GM12878 (cell line): ENCODE results near the gene PRODH. TPM values are rescaled to one million over a fixed set of nuclear protein-coding genes. Genes with fewer than 3 reads are reported as not detected.

Experiments used
- ATAC-seq: fragments of 200-7000 bp; cut with Tn5 transposase; 3 replicates; pipeline ENCODE4 v1.9.1; 2020; ENCODE audit warnings: mild to moderate bottlenecking, moderate library complexity
- BruUV-seq: library from RNA; stranded (reverse); fragments of 400-500 nt; replicated peaks from 2 replicates; lab custom pipeline; 2021; lab: Mats Ljungman, UMichigan
- CTCF ChIA-PET: fragments of 300-600 bp; sonication (Branson Sonifier 250); formaldehyde crosslinking; extraction: SDS; loops from one replicate; lab custom pipeline; 2021; ENCODE audit warnings: inconsistent platforms; lab: Yijun Ruan, JAX
- POLR2A ChIA-PET: fragments of 350-600 bp; formaldehyde crosslinking; extraction: SDS; loops from one replicate; lab custom pipeline; 2021; ENCODE audit warnings: inconsistent platforms; lab: Charles Lee
- RAD21 ChIA-PET: fragments of 300-600 bp; sonication (Branson Sonifier 250); formaldehyde crosslinking; loops from one replicate; lab custom pipeline; 2023; ENCODE audit warnings: antibody characterized with exemption; ENCODE audit not compliant: unreplicated experiment; lab: Charles Lee
- SMC1A ChIA-PET: fragments of 300-600 bp; sonication (Branson Sonifier 250); formaldehyde crosslinking; loops from one replicate; lab custom pipeline; 2023; ENCODE audit not compliant: unreplicated experiment, uncharacterized antibody; lab: Charles Lee
- DNase-seq: peaks from one replicate; pipeline ENCODE4 v3.0.0-alpha.2; 2011; ENCODE audit warnings: low read depth, low spot score
- FAIRE-seq: peaks from 3 replicates; lab custom pipeline; 2011; peaks lifted over from hg19 to GRCh38; lab: Jason Lieb, UNC
- H2AFZ ChIP-seq: 2 replicates; pipeline ENCODE4 v1.6.0; 2011; ENCODE audit warnings: low read depth, low read length, control low read depth; ENCODE audit not compliant: control insufficient read depth
- H3K27ac ChIP-seq: 2 replicates; pipeline ENCODE4 v1.5.1; 2011; ENCODE audit warnings: control low read depth; ENCODE audit not compliant: control insufficient read depth, insufficient read depth
- H3K27me3 ChIP-seq, 2 experiments: replicated peaks in 1 of 2; 2 replicates each; pipeline versions ENCODE4 v1.6.0 to v1.6.1; 2011; ENCODE audit warnings: low read length in 1 of 2; ENCODE audit not compliant: control insufficient read depth in 2 of 2, insufficient read depth in 2 of 2
- H3K36me3 ChIP-seq, 2 experiments: 2 replicates each; pipeline ENCODE4 v1.5.1; 2011; ENCODE audit warnings: low read length in 1 of 2; ENCODE audit not compliant: control insufficient read depth in 2 of 2, insufficient read depth in 2 of 2
- H3K4me1 ChIP-seq: 2 replicates; pipeline ENCODE4 v1.6.1; 2011; ENCODE audit warnings: mild to moderate bottlenecking, low read length, moderate library complexity, mixed read lengths; ENCODE audit not compliant: control insufficient read depth, insufficient read depth
- H3K4me2 ChIP-seq: 2 replicates; pipeline ENCODE4 v1.6.0; 2011; ENCODE audit warnings: control low read depth; ENCODE audit not compliant: control insufficient read depth, insufficient read depth
- H3K4me3 ChIP-seq: fragments of 200-600 bp; sonication (generic); 2 replicates; pipeline ENCODE4 v1.5.1; 2016
- H3K79me2 ChIP-seq: 2 replicates; pipeline ENCODE4 v1.6.0; 2011; ENCODE audit warnings: low read length; ENCODE audit not compliant: control insufficient read depth, insufficient read depth
- H3K9ac ChIP-seq: 2 replicates; pipeline ENCODE4 v1.8.0; 2011; ENCODE audit warnings: low read length, control low read depth, mixed read lengths; ENCODE audit not compliant: control insufficient read depth, insufficient read depth
- H3K9me3 ChIP-seq: replicated peaks from 3 replicates; pipeline ENCODE4 v1.5.1; 2011; ENCODE audit warnings: mild to moderate bottlenecking, low read length; ENCODE audit not compliant: control insufficient read depth, insufficient read depth
- H4K20me1 ChIP-seq: 2 replicates; pipeline ENCODE4 v1.6.0; 2011; ENCODE audit not compliant: control insufficient read depth, insufficient read depth
- ATF3 ChIP-seq: IDR thresholded peaks from 2 replicates; pipeline ENCODE4 v1.6.1; 2011; ENCODE audit warnings: low read depth, mild to moderate bottlenecking, low read length, moderate library complexity, borderline replicate concordance; ENCODE audit errors: extremely low read depth
- ETV6 ChIP-seq, 2 experiments: fragments of 450-650 bp in 1 of 2; IDR thresholded peaks in 1 of 2; conservative IDR thresholded peaks in 1 of 2; 2 replicates each; pipeline ENCODE4 v1.6.1; 2014; ENCODE audit warnings: antibody characterized with exemption in 1 of 2, borderline replicate concordance in 1 of 2, low read depth in 1 of 2, mild to moderate bottlenecking in 1 of 2, moderate library complexity in 1 of 2
- HDAC2 ChIP-seq: fragments of 200-600 bp; sonication (generic); IDR thresholded peaks from 2 replicates; pipeline ENCODE4 v1.6.1; 2017
- HDGF ChIP-seq: fragments of 450-650 bp; IDR thresholded peaks from 2 replicates; pipeline ENCODE4 v1.6.1; 2016; ENCODE audit warnings: antibody characterized with exemption
- IRF5 ChIP-seq: fragments of 450-650 bp; IDR thresholded peaks from 2 replicates; pipeline ENCODE4 v1.6.1; 2017; ENCODE audit warnings: borderline replicate concordance
- MYB ChIP-seq: fragments of 150-350 bp; IDR thresholded peaks from 2 replicates; pipeline ENCODE4 v1.6.1; 2014; ENCODE audit warnings: mild to moderate bottlenecking, low read depth, low read length, borderline replicate concordance
- NFYA ChIP-seq: IDR thresholded peaks from 2 replicates; pipeline ENCODE4 v1.6.1; 2011; ENCODE audit warnings: low read depth, mild to moderate bottlenecking, low read length, improper control_type of control experiment, borderline replicate concordance
- RELA ChIP-seq: fragments of 450-650 bp; IDR thresholded peaks from 2 replicates; pipeline ENCODE4 v1.8.0; 2014; ENCODE audit warnings: borderline replicate concordance; ENCODE audit not compliant: partially characterized antibody
- REST ChIP-seq: IDR thresholded peaks from 2 replicates; pipeline ENCODE4 v1.6.1; 2012; ENCODE audit warnings: mild to moderate bottlenecking, low read depth, low read length
- RUNX3 ChIP-seq: IDR thresholded peaks from 2 replicates; pipeline ENCODE4 v1.6.1; 2012; ENCODE audit warnings: low read length, inconsistent platforms
- ZBTB33 ChIP-seq: fragments of 450-650 bp; IDR thresholded peaks from 2 replicates; pipeline ENCODE4 v1.6.1; 2017; ENCODE audit warnings: mild to moderate bottlenecking
- ZNF217 ChIP-seq: fragments of 450-650 bp; IDR thresholded peaks from 2 replicates; pipeline ENCODE4 v1.6.1; 2017; ENCODE audit warnings: antibody characterized with exemption, mild to moderate bottlenecking
- WGBS: methylation state at CpG from one replicate; pipeline ENCODE4 v1.1.6; 2016; ENCODE audit warnings: low lambda C conversion rate; ENCODE audit not compliant: insufficient replicate concordance, insufficient coverage; ENCODE audit errors: missing lambda C conversion rate; 5-methylcytosine and 5-hydroxymethylcytosine counted together
- in situ Hi-C: fragments of 300-500 bp; cut with MboI; formaldehyde crosslinking; loops from 9 replicates; pipeline ENCODE4 v1.14.3; 2018; ENCODE audit warnings: mixed read lengths
- intact Hi-C: fragments of 100-400 bp; cut with micrococcal nuclease; formaldehyde crosslinking; loops from one replicate; pipeline ENCODE4 v1.14.2; 2022; ENCODE audit not compliant: unreplicated experiment
- polyA plus RNA-seq, 11 experiments: library from polyadenylated mRNA; depleted of rRNA in 4 of 11; unstranded in 6 of 11; stranded (reverse) in 5 of 11; fragments of >200 nt; fragmentation: Nextera tagmentation in 4 of 11; fragmentation: Illumina TruSeq in 1 of 11; extraction: Ambion mirVana in 4 of 11; extraction: Trizol in 1 of 11; gene quantifications; 1 replicate in 1 of 11; 2 replicates in 10 of 11; pipeline versions ENCODE4 v1.2.1 to v1.2.3, GENCODE V29; 2011 to 2016; ENCODE audit warnings: inconsistent platforms in 2 of 11, missing spikeins in 2 of 11, low read depth in 1 of 11
- total RNA-seq, 4 experiments: library from RNA; depleted of rRNA in 3 of 4; stranded (reverse); fragments of >200 nt in 3 of 4; fragmentation: Illumina TruSeq in 1 of 4; extraction: Trizol in 1 of 4; gene quantifications; 2 replicates each; pipeline versions ENCODE4 v1.2.1 to v1.2.3, GENCODE V29; 2013 to 2021

PRODH gene
- total and polyA plus RNA-seq, 10 of the 15 experiments (the other 5 are each of a cell fraction or from before 2014, with no cell fraction given), result 0.03 to 0.10 (median 0.07) TPM; not detected in 6

GRCh38 chr22:18977824-18978425 lies 41.8 kb upstream of the PRODH start:
- H3K9ac ChIP-seq, result no peak overlapping the region
- no peak for FAIRE-seq
- no peak for TF ChIP-seq HDAC2
- no peak for TF ChIP-seq ETV6 (conservative IDR thresholded peaks at IDR 0.05 in 1 of 2, IDR thresholded peaks at IDR 0.05 in 1 of 2; ENCODE audit: borderline replicate concordance in 1 of 2, low read depth in 1 of 2)
- TF ChIP-seq ZNF217, result no peak
- TF ChIP-seq HDGF, result no peak
- no peak for TF ChIP-seq RELA
- TF ChIP-seq ZBTB33, result no peak
- no peak for TF ChIP-seq ATF3
- no peak for TF ChIP-seq MYB
- TF ChIP-seq IRF5, result no peak
- TF ChIP-seq NFYA, result no peak
- TF ChIP-seq RUNX3, result no peak
- TF ChIP-seq REST, result no peak

More at GRCh38 chr22:18977824-18978425, 41.8 kb upstream of the PRODH start:
- H3K4me2 ChIP-seq, result no peak overlapping the region
- ChIA-PET CTCF (interaction anchor here (1.0 kb wide), 1 partner anchor 29 kb away, joined by 3 read pairs; no protein-coding TSS in a partner anchor), SMC1A (no interaction called here), POLR2A (no interaction called here), RAD21 (no interaction called here)
- no peaks in the 10 kb centered on the region; a peak in 1 of 4 replicates for H3K27me3 ChIP-seq
- no peaks in the 10 kb centered on the region for H3K79me2 ChIP-seq
- H3K9me3 ChIP-seq, result no peaks in the 10 kb centered on the region; the same call in 2 of the 3 replicates
- BruUV-seq, result no TSS peak
- no peak for ATAC-seq
- DNase-seq, result no peak
- no peaks in the 10 kb centered on the region for H3K36me3 ChIP-seq
- H3K27ac ChIP-seq, result no peak overlapping the region
- H3K4me1 ChIP-seq, result no peaks in the 10 kb centered on the region
- no peaks in the 10 kb centered on the region for H4K20me1 ChIP-seq
- intact Hi-C loops (no loop called here), in situ Hi-C loops (no loop called here)
- no peak overlapping the region for H3K4me3 ChIP-seq
- 51% methylated on average over 8 of the region's 9 CpGs for WGBS
- no peak overlapping the region for H2AFZ ChIP-seq
